Measurements from ENCODE around the gene CLDN1. TPM values are rescaled to one million over a fixed set of nuclear protein-coding genes. Genes with fewer than 3 reads are reported as not detected.

CLDN1 gene, protein sequence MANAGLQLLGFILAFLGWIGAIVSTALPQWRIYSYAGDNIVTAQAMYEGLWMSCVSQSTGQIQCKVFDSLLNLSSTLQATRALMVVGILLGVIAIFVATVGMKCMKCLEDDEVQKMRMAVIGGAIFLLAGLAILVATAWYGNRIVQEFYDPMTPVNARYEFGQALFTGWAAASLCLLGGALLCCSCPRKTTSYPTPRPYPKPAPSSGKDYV
- total RNA-seq: 0.07 and 0.14 TPM in 2 replicates

DNA sequence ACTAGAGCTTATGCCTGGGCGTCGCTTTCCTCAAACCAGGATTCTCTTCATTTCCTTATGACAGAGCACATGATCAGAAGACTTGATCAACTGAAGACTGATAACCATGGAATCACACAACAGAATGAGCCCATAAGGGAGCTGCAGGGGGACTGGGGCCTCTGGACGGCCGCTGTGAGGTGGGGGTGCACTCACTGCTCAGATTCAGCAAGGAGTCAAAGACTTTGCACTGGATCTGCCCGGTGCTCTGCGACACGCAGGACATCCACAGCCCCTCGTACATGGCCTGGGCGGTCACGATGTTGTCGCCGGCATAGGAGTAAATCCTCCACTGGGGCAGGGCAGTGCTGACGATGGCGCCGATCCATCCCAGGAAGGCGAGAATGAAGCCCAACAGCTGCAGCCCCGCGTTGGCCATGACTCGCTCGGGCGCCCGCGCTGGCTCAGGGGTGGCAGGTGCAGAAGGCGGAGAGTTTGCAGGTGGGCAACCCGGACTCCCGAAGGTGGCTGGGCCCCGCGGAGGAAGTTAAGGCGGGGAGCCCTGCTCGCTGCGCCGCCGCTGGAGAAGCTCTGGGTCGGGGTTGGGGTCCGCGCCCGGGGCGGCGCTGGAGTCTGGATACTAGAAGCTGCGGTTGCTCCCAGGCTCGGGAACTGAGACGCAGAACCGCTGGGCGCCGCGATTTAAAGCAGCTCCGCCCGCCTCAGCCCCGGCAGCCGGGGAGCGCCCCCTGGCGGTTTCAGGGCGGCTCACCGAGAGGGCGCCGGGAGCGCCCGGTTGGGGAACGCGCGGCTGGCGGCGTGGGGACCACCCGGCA lies at the start of gene CLDN1:
CLDN1 (minus strand) TSS at position 658 of the 815 bp plus-strand sequence; CDS start at position 418, 240 bp downstream.
- DNase-seq (ENCODE audit: low read depth, low spot score): no peak

GRCh38 chr3:190371152-190371551 lies 48.9 kb upstream of the CLDN1 start:
- DNase-seq (ENCODE audit: low read depth, low spot score): no peak

DNA sequence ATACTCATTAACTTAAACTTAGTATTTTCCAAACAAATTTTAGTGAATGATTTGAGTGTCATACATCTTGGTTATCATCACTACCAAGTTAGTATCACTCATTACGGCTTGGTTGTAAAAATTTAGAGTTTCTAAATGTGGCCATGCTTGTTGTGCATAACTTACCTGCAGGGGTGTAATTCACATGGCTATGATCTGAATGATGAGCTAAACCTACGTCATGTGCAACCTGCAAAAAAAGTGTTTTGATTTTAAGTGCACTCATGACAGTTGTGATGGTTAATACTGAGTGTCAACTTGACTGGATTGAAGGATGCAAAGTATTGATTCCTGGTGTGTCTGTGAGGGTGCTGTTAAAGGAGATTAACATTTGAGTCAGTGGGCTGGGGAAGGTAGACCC lies 48.1 kb upstream of the CLDN1 start:
- no peak for DNase-seq (ENCODE audit: low read depth, low spot score)

DNA sequence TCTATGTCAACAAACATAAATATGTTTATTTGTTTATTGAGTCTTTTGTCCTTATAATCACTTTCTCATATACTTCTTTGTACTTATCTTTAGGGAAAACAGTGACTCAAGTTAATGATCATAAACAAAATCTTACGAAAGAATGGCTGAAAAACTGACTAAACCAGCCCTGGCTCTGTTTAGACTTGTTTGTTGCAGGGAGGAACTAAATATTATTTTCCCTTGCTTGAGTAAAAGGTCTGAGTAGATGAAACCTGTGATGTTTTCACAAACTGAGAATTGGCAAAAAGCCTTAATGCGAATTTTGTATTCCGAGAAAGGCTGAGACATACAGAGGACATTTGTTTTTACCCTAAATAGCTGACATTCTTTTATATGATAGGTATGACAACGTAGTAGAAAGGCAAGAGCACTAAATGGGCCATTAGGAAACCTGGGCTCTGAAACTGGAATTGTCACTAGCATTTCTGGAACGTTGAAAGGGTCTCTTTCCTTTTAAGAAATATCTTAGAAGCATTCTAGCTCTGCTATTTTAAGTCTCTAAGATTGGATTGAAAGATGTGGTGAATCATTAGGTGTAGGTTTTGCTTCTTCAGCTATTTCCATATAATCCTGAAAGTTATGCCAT lies 47.5 kb upstream of the CLDN1 start:
- no peak for DNase-seq (ENCODE audit: low read depth, low spot score)

DNA sequence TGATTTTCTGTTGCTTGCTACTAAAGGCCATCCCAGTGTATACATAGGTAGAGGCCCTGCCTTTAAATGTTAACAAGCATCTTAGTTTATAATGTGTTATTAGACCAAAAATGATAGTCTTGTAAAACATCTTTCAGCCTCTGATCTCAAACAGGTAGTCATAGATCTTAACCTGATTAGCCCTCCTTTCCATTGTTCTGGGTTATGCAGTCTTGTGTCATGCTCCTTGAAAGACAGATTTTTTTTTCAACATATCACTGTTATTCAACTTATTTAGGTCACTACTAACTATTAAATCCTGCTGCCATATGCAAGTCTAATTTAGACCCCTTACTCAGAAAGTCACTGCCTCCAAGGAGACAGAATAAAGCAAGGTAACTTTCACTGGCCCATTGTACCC lies 46.6 kb upstream of the CLDN1 start:
- no peak for DNase-seq (ENCODE audit: low read depth, low spot score)

DNA sequence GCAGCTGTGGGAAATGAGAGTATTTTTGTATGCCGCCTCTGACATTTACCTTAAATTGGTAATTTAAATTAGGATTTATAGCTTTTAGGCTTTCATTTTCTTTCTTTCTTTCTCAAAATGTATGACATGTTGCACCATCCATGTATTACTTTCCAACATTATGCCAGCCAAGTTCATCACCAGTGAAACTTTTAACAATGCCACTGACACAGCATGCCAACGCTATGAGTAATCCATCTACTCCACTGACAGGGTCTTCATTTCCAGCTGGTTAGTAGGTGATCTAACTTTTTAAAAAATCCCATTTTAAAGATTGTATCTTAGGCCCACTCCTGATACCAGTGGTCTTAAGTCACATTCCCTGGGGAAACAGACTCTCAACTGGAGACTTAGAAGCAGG lies 43.9 kb upstream of the CLDN1 start:
- no peak for DNase-seq (ENCODE audit: low read depth, low spot score)

GRCh38 chr3:190362258-190362657 lies 40.0 kb upstream of the CLDN1 start:
- DNase-seq (ENCODE audit: low read depth, low spot score): no peak

DNA sequence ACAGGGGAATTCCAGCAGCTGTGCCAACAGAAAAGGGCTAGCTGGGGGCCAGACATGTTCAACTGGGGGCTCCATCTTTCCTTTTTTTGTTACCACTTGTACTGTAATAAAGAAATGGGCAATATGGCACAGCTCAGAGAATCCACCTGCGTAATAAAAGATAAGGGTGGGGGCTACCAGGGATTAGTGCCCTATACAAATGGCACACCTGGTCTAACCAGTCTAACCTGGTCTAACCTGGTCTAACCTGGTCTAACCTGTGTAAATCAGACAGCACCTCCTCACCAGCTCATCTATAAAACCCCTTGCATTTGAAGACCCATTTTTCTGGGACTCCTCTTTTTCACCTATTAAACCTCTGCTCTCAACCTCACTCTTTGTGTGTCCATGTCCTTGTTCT lies 39.5 kb upstream of the CLDN1 start:
- DNase-seq (ENCODE audit: low read depth, low spot score): no peak

DNA sequence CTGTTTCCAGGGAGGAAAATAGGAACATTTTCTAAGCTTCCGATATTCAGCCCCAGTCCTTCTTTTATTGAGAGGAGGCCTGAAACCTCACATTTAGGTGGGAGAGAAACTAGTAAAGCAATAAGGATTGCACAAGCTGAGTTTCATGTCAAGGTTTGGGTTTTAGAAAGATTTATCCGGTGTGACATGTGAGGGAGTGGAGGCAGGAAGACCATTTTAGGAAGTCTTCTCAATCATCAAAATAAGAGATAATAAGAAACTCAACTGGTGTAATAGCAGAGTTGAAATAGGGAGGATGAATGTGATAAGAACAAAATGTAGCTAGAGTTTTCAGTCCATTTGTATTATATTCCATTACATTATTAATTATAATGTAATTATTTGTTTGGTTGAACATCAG lies 38.0 kb upstream of the CLDN1 start:
- DNase-seq (ENCODE audit: low read depth, low spot score): no peak

GRCh38 chr3:190359813-190360212 lies 37.6 kb upstream of the CLDN1 start:
- DNase-seq (ENCODE audit: low read depth, low spot score): no peak

GRCh38 chr3:190357468-190357867 lies 35.2 kb upstream of the CLDN1 start:
- no peak for DNase-seq (ENCODE audit: low read depth, low spot score)

- DNase-seq (ENCODE audit: low read depth, low spot score): no peak
Observed at GRCh38 chr3:190356246-190356645, 34.0 kb upstream of the CLDN1 start.

DNA sequence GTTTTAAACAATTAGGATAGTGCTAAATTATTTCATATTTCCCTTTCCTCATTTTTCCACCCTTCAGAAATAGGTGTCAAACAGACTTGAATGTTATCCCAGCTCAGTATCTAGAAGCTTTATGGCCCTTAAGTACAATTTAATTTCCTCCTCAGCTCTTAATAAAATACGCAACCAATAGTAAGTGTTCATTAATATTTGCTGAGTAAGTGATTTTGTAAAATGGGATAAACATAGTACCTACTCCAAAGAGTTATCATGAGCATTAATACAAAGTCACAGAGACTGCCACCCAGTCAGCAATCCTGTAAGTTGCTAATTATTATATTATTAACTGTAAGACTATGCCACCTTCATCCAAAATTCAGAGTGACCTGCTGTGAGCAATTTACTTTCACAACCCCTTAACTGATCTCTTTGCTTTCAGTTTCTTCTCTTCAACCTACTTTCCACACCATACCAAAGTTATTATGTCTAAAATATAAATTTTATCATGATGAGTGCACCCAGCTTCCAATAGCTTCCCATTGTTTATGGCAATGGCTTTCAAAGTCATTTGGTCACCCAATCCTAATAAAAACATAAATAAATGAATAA lies 30.7 kb upstream of the CLDN1 start:
- no peak for DNase-seq (ENCODE audit: low read depth, low spot score)

- no peak for DNase-seq (ENCODE audit: low read depth, low spot score)
Observed at GRCh38 chr3:190346541-190346940, 24.3 kb upstream of the CLDN1 start.

DNA sequence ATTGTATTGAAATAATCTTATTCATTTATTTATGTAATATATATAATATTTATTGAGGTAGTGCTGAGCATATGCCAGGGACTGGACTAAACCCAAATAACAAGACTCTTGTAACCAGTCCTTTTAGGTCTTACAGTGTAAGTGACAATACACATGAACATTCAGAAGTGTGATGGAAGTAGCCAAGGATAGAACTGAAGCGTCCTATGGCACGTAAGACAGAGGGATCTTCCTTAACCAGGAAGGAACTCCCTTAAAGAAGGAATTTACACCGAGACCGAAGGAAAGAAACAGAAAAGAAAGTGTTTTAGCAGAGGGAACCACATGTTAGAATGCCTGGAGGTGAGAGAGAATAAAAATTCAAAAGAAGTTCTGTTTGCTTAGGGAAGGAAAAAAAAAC lies 23.6 kb upstream of the CLDN1 start:
- no peak for DNase-seq (ENCODE audit: low read depth, low spot score)

- DNase-seq (ENCODE audit: low read depth, low spot score): peak; percentile 70
Observed at GRCh38 chr3:190345027-190345821, 23.0 kb upstream of the CLDN1 start.

DNA sequence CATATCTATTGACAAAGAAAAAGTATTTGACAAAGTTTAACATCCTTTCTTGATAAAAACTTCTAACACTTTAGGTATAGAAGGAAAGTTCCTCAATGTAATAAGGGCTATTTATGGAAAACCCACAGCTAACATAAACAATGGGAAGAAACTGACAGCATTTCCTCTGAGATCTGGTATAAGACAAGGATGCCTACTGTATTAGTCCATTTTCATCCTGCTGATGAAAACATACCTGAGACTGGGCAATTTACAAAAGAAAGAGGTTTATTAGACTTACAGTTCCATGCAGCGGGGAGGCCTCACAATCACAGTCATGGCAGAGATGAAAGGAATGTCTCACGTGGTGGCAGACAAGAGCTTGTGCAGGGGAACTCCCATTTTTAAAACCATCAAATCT lies 17.8 kb upstream of the CLDN1 start:
- DNase-seq (ENCODE audit: low read depth, low spot score): no peak

GRCh38 chr3:190339130-190339529 lies 16.9 kb upstream of the CLDN1 start:
- peak; percentile 24 for DNase-seq (ENCODE audit: low read depth, low spot score)

DNA sequence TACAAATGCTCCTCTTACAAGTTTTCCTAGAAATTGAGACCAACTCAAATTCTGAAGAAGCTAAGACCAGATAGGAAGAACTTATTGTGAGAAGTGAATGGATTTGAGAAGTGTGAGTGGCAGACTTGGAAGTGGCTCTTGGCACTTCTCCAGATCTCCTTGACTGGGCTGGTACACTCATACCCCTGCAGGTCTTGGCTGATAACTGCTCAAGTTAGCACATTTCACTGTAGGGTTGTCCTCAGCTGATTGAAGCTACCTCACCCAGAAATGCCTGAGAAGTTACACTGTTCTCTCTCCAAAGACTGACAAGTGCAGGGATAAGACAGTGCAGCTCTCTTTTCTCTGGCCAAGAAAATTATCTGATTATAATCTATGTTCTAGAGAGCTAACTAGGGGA lies 16.5 kb upstream of the CLDN1 start:
- DNase-seq (ENCODE audit: low read depth, low spot score): no peak

DNA sequence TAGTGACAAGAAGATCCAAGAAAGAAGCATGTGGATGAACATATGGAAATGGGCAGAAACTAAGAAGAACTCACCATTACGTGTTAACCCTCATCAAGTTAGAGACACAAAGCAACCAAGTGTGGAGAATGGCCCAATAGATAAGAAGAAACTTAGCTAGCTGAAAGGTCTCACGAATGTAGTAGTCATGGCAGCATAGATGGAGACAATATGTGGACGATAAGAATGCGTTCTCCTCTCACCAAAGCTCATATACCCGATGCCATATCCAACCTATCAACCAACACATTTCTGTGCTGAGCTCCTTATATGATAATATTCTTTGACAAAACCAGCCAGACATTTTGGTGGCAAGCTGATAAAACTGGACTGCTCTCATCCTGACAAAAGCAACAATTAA lies 15.1 kb upstream of the CLDN1 start:
- no peak for DNase-seq (ENCODE audit: low read depth, low spot score)

DNA sequence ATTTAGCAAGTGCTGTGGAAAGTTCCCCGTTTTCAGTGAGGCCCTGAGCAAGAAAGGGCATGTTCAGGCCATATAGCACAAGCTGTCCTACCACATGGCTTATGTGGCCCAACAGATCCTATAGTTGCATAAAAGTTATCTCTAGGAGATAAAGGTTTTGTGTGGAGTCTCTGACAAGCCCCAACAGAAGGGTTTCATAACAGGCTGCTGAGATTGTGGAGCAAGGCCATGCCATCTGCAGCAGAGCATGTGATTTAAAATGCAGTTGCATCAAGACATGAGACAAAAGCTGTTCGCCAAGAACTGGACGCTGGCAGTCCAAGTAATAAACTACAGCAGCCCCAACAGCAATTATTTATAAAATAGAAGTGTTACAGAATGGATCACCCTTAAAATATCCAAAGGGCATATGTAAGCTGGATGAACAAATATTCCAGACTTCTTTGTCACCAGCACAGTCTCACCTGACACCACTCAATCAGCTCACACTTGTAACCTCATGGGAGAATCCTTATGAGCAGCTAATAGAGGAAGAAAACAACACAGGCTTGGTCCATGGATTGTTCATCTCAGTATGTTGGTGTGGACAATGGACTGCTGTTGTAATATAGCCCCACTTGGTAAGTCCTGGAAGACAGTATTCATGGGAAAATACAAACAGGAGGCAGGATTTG lies 14.4 kb upstream of the CLDN1 start:
- DNase-seq (ENCODE audit: low read depth, low spot score): no peak
